Fibroblast of skin of right biceps (primary cell): ENCODE results near the gene PLAGL1.

Source experiments
- DNase-seq: peaks from one replicate; pipeline ENCODE4 v3.0.0-alpha.2; 2013

The PLAGL1 gene

DNA sequence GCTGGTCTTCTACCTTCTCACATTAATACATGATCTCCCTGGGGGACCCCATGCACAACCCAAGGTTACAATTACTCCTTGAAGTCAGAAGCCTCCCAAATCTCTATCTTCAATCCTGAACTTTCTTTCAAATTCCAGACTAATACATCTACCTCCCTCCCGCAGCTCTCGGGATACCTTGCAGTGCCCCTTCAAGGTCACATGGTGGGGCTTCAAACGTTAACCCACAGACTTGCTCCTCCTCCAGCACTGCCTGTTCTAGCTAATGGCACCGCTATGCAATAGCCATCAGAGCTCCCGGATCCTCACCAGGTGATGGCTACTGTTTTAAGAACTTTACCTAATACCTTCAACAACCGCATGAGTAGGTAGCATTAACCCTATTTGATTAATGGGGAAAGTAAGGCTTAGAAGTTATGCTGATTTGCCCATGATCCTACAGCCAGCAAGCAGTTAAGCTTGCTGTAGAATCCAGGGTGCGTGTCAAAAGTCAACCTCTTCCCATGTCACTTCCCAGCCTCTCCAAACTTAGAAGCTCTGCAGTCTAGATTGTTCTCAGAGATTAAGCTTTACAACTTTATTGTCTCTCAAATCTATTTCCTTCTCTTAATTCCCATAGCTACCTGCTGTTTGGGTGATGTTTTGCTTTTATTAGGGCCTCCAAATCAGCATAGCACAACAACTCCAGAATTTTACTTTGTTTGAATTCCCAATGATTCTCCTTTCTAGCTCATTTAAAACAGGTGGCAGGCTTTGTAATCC lies 44.7 kb downstream of the PLAGL1 start:
- DNase-seq = no peak

DNA sequence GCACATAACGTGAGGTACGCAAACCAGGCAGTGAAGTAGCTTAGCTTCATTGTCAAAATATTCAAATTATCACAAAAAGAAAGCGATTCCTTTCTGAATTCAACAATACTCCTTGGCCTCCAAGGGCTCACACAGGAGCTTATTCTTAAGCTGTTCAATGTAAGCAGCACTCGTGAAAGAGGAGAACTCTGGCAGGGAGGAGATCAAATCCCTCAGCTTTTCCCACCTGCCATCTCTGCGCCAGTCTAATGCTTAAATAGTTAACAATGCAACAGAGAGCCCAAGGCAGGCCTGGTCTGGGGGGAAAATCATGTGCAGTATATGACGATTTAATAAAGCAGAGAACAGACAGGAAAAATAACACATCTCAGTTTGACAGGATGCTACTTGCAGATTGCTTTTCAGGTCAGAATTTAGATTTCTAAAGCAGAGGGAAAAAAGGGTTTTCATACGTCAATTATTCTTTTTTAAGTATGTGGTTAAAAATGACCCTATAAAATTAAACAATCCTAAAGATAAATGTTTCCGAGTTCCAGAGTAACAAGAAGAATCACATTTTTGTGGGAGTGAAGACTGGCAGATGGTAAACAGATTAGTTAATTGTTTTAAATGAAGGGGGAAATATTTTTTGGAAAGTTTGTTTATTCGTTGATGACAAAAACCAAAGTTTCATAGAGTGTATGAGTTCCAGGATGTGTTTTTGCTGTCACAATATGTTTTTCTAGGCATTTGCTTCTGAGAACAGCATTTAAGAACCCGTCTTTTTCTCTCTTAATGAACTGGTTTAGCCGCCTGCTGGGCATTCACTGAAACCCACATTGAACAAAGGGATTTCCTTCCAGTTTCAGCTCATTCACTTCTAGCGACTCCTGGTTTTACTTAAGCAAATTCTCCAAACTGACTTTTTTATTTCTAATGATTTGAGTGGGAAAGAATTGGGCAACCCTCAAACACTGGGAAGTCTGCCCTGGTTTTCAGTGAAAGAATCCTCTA lies 45.9 kb downstream of the PLAGL1 start:
- peak; percentile 42 for DNase-seq

GRCh38 chr6:143961066-143961465 lies 47.0 kb downstream of the PLAGL1 start:
- DNase-seq = no peak

- DNase-seq = no peak
These were observed 48.1 kb downstream of the PLAGL1 start for GRCh38 chr6:143959927-143960326.

DNA sequence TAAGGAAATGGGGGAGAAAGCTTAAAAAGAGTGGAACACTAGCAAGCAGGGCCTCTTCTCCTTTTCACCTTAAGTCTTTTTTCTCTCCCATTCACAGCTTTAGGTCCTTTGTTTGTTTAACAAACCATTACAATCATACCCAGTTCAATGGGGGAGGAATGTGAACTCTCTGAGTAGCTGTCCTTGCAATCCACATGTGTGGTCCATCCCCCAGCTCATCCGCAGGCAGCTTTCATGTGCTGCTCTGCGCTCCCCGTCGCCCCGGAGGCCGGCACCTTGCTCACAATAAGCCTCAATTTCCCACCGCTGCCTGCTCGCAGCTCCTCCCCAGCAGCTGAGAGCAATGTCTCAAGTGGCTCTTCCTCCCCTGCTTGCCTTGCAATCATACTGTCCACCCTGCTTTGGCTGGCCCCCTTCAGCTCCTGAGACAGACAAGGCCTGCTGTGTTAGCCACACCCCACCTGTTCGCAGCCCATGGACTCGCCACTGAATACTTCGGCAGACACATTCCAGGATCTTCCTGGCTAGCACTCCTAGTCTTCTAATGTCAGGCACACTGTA lies 49.1 kb downstream of the PLAGL1 start:
- DNase-seq = no peak

DNA sequence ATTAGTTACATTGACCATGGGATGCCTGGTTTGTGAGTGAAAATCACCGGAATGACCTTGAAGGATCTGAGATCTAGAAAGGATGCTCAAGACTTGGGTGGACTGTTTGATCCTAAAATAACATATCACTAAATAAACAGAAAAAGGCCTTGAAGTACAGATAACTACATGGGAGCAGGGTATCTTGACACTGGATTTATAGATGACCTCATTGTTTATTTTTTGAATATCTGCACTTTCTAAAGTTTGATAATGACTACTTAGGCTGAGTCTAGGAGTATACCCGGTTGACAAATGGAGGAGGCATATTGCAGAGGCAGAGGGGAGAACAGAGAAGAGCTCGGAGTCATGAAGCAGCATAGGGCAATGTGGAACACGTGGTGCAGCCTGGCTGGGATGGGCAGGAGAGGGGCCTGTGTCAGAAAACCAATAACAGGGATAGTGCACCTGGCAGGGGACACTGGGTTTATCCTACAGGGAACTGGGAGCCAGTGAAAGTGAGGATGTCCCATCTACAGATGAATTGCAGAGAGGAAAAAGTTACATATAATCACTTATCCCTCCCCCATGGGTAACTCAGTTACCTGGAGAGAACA lies 50.3 kb downstream of the PLAGL1 start:
- no peak for DNase-seq

GRCh38 chr6:143955971-143956370 lies 52.1 kb downstream of the PLAGL1 start:
- DNase-seq = peak; percentile 54

DNA sequence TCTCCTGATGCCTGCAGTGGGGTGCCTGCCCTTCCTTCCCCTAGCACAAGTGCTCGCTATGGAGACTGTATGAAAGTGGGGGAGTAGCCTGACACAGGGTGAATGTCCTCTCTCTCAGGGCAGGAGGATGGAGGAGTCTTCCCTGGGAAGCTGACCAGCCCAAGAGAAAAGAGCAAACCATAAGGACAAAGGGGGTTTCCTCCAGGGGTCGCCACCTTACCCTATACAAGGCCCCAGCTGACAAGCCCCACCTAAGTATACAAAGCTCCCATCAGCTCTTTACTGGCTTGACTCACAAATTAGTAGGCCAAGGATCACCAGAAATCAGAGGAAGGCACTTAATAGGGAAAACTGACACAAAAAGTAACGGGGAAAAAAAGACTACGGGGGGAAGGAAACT lies 54.1 kb downstream of the PLAGL1 start:
- DNase-seq = no peak

DNA sequence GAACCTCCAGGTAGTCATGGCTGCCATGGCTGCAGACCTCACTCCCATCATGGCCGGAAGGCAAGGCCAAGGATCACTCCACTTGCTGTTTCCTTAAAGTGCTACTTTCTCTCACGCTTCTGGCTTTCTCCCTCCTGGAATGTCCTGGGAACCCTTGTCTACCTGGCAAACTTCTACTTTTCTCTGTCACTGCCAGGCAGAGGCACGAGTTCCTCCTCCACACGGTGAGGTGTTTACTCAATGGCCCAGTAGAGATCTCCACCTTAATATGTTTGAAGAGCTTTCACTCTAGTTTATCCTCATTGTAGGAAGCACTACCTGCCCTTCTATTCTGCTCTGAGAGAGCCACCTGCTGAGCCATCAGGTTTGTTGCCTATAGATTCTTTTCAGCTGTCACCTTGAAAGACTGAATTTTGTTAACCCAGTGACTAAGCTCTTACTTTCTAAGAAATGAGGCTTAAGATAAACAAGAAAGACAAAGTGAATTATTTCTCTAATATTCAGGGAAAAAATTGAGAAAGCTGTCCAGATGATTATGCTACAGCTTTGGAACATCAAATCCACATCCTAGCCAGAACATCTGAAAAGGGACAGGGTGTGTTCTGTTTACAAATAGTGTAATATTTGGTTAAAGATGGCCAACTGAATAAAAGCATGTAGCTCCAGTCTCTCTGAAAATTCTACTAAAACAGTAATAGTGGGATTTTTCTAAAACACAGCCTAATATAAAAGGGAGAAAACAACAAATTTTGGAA lies 54.9 kb downstream of the PLAGL1 start:
- DNase-seq = no peak

- no peak for DNase-seq
These were observed 55.8 kb downstream of the PLAGL1 start for GRCh38 chr6:143952060-143952778.

DNA sequence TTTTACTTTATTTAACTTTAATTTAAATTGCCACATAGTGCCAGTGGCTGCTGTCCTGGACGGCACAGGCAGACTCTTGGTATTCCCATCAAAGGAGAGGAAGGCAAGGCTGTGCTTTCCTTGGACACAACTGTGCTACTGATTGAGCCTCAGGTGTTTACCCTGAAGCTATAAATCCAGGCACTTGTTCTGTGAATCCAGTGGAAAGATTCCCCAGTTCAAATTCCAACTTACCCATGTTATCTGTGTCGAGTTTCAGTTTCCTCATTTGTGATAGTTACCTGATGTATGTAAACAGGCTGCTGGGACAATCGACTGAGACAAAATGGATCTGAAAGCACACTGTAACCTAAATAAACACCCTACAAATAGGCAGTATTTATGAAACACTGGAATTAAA lies 57.2 kb downstream of the PLAGL1 start:
- no peak for DNase-seq

DNA sequence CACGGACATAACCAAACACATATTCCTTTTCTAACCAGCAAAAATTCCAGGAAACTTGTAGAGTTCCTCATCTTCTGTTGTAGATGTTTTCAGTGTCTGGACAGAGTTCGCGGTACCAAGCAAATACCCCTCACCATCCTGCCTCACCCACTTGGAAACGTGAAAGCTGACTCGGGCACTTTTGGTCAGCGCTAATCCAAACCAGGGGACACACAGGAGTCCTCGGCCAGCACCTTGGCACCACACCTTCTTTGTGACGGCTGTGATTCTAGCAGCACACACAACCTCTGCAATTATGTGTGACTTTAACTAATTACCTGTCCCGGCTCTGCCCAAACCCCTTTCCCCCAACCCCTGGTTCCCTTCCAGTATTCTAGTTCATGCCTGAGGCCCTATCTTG lies 58.1 kb downstream of the PLAGL1 start:
- DNase-seq = no peak

DNA sequence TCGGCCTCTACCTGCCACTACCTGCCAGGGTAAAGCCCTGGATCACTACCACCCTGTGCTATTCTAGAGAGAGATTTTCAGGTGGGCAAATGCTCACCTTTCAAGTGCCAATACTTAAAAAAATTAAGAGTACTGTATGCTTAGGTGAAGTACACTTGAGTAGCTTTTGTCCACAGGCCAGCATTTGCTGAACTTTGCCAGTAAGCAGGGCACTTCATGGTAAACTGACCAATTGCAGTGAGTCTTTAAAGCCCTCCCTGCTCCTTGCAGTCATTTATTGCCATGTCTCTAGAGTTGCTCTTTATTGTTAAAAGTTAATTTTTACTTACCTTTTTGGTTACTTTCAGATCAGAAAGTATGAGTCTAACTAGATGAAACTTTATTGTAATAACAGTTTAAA lies 58.5 kb downstream of the PLAGL1 start:
- no peak for DNase-seq

DNA sequence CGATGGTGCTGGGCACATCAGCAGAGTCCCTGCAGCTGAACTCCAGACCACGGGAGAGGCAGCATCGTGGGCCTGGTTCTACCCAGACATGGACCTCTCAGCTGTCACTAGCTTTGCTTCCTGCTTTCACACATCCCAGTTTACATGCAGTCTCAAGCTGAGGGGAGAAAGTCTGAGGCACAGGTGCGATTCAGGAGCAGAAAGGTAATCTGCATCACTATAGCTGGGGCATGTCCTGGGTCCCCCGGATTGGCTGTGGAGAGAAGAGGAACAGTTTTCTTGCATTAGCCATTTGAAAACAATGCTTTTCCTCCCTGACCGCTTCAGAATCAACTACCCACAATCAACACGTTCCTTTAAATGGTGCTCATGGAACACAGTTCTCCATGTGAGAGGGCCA lies 59.9 kb downstream of the PLAGL1 start:
- no peak for DNase-seq

GRCh38 chr6:143941852-143942627 lies 66.0 kb downstream of the PLAGL1 start:
- DNase-seq = peak; percentile 61

- DNase-seq = peak; percentile 30
These were observed 68.0 kb downstream of the PLAGL1 start for GRCh38 chr6:143940011-143940597.

DNA sequence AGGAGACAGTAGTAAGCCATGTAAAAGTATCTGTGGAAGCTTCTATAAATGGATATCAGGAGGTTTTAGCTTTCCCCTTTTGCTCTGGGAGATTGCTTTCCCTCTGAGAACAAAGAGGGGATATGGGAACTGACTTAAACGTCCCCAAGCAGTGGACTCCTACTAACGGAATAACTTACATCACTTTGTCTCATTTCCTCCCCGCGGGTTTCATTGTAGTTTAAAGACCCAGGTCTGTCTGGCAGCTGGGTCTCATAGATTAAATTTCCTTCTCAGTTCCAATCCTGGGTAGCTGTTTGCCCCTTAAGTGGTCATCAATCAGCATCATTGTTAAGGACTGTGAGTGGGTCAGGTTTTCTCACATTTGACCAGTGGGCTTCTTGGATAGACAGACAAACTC lies 68.7 kb downstream of the PLAGL1 start:
- DNase-seq = no peak

- no peak for DNase-seq
These were observed 70.4 kb downstream of the PLAGL1 start for GRCh38 chr6:143937668-143937970.

- DNase-seq = no peak
These were observed 71.0 kb downstream of the PLAGL1 start for GRCh38 chr6:143936778-143937667.

DNA sequence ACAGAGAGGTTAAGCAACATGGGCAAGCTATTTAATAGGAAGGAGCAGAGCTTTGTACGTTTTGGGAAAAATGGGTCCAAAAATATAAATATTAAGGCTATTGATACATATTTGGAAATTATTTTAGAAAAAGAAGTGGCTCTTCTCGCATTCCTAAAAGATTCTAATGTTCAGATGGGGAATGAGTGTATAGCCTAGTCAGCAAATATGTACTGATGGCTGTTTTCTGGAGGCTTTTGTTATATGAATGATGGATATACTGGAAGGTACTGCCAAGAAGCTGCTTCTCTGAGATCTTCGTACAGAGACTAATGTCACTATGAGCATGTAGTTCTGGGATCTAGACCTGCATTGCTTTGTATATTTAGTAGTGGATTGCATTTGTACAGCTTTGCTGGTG lies 71.7 kb downstream of the PLAGL1 start:
- no peak for DNase-seq
